CD1c-positive myeloid dendritic cell (primary cell): ENCODE data around the gene ZPBP2.
A peak's percentile ranks its signal among the peaks of the same experiment; 100 is the strongest.
"Not testable (repeated sequence)": the region's sequence is repeated elsewhere in the genome, so short reads cannot be mapped to it uniquely, and the experiment has no call there.

Source experiments
- DNase-seq: peaks from one replicate; pipeline ENCODE4 v3.0.0-alpha.2; 2016; ENCODE audit errors: extremely low spot score

ZPBP2 gene

GRCh38 chr17:39867880-39868553 is at the start of gene ZPBP2:
Gene ZPBP2, plus strand, starts transcription at chr17:39868202. Its CDS starts 153 bp downstream, at chr17:39868355.
- peak; percentile 14 for DNase-seq

DNA sequence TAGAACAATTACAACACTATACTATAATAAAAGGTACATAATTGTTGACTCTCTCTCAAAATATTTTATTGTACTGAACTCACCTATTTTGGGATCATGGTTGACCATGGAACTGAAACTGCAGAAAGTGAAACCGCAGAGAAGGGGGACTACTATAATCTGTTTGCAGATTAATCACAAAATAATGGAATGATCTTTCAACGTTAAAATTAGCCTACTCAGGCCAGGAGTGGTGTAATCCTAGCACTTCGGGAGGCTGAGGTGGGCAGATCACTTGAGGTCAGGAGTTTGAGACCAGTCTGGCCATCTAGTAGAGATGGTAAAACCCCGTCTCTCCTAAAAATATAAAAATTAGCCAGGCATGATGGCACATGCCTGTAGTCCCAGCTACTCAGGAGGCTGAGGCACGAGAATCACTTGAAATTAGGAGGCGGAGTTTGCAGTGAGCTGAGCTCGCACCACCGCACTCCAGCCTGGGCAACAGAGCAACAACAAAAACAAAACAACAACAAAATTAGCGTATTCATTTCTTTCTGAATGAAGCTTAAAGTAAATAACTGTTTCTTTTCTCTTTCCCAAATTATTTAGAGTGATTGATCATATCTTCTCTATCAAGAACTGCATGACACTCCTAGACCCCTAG is 49.5 kb upstream of the ZPBP2 start:
- DNase-seq, result no peak

DNA sequence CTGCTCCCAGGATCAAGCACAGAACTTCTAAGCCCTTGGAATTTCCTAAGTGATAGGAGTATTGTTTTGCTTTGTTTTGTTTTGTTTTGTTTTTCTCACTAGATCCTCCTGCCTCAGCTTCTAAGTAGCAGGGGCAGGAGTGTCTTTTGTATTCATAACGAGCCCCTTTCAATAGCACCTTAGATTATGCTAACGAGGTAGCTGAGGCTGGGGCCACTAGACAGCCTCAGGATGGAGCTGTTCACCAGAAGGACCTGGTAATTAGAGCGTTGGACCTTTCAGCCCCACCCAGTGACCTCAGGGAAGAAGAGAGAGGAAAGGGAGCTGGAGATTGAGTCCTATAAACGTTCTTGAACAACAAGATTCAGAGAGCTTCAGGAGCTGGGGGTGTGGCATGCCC is 47.5 kb upstream of the ZPBP2 start:
- DNase-seq, result no peak

- no peak for DNase-seq
Measured at GRCh38 chr17:39820987-39821386, 47.0 kb upstream of the ZPBP2 start.

DNA sequence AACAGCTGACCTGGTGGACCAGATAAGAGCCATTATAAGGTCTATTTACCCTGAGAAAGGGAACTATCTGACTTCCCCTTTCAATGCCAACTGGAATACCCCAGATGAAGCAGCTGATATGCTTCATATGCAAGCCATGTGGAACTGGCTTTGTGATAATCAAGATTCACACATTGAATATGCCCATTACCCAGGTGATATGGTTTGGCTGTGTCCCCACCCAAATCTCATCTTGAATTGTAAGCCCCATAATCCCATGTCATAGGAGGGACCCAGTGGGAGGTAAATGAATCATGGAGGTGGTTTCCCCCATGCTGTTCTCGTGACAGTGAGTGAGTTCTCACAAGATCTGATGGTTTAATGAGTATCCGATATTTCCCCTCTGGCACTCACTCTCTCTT is 46.0 kb upstream of the ZPBP2 start:
- peak; percentile 41 for DNase-seq

DNA sequence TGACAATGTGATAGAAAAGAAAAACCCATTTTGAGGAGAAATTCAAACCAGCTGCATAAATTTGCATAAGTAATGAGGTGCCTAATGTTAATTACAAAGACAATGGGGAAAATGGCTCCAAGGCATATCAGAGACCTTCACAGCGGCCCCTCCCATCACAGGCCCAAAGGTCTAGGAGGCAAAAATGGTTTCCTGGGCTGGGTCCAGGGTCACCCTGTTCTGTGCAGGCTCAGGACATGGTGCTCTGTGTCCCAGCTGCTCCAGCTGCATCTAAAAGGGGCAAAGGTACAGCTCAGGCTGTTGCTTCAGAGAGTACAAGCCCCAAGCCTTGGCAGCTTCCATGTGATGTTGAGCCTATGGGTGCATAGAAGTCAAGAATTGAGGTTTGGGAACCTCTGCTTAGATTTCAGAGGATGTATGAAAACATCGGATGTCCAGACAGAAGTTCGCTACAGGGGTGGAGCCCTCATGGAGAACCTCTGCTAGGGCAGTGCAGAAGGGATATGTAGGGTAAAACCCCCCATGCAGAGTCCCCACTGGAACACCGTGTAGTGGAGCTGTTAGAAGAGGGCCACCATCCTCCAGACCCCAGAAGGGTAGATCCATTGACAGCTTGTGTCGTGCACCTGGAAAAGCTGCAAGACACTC is 44.5 kb upstream of the ZPBP2 start:
- DNase-seq, result no peak

GRCh38 chr17:39826334-39826733 is 41.7 kb upstream of the ZPBP2 start:
- DNase-seq, result no peak

- DNase-seq, result no peak
Measured at GRCh38 chr17:39828443-39828842, 39.6 kb upstream of the ZPBP2 start.

GRCh38 chr17:39831588-39831987 is 36.4 kb upstream of the ZPBP2 start:
- no peak for DNase-seq

DNA sequence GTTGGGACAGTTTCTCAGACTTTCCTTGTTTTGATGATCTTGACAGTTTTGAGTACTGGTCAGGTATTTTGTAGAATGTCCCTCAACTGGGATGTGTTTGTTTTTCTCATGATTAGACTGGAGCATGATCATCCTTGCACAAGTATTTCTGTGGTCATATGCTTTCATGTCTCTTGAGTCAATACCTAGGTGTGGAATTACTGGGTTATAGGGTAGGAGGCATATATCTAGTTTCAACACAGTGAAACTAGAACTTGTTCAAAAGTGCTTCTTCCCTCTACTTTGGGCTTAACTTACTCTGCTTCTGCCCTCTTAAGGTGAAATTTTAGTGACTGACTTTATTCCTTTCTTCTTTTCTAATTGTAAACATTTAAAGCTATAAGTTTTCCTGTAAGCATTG is 34.0 kb upstream of the ZPBP2 start:
- no peak for DNase-seq

GRCh38 chr17:39835038-39835786 is 32.8 kb upstream of the ZPBP2 start:
- DNase-seq, result no peak

DNA sequence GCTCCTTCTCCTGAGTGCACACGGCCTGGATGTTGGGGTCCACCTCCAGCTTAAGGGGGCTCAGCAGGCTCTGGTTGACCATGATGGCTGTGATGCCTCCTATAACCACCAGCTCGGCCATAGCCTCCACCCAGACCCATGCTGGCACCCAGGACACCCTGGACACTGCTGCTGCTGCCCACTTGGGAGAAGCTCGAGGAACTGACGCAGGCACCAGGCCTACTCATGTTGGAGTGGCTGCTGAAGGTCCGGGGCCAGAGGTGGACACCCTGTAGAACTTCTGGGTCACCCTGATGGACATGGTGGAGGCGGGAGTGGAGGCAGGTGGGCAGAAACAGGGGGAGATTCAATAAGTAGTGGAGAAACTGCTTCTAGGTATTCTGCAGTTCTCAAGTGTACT is 31.9 kb upstream of the ZPBP2 start:
- no peak for DNase-seq

DNA sequence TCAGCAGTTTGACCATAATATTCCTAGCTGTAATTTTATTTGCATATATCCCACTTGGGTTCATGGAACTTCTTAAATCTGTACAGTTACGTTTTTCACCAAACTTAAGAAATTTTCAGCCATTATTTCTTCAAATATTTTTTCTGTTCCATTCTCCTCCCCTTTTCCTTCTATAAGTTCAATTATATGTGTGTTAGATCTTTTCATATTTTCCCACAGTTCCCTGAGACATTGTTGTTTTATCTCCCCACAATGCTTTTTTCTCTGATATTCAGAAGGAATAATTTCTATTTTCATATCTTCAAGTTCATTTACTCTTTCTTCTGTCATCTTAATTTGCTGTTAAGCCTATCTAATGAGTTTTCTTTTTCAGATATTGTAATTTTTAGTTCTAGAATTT is 29.9 kb upstream of the ZPBP2 start:
- DNase-seq, result no peak

GRCh38 chr17:39838784-39839183 is 29.2 kb upstream of the ZPBP2 start:
- no peak for DNase-seq

GRCh38 chr17:39841134-39841683 is 26.8 kb upstream of the ZPBP2 start:
- DNase-seq, result no peak

- no peak for DNase-seq
Measured at GRCh38 chr17:39845052-39845846, 22.8 kb upstream of the ZPBP2 start.

DNA sequence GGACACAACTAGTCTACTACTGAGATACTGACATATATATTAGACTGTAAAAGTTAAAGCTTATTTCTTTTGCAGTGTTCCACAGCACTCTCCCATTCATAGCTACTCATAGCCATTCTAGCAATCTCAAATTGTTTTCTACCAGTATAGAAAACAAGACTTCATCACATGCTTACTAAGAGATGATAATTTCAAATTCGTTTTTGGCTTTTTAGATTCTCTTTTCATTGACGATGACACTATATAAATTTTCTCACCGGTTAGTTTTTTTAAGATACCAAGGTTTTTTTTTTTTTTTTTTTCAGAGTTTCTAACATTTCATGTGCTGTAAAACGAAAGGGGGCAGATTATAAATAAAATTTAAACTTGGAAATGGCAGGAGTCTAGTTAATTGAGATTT is 21.8 kb upstream of the ZPBP2 start:
- DNase-seq, result no peak

DNA sequence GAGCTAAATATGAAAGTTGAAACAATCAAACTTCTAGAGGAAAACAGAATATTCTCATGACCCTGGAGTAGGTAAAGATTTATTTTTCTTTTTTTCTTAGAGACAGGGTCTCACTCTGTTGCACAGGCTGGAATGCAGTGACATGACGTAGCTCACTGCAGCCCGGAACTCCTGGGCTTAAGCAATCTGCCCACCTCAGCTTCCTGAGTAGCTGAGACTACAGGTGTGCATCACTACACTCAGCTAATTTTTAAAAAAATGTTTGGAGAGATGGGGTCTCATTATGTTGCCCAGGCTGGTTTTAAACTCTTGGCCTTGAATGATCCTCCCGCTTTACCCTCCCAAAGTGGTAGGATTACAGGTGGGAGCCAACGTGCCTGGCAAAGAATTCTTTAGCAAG is 19.4 kb upstream of the ZPBP2 start:
- DNase-seq, result no peak

GRCh38 chr17:39850186-39850585 is 17.8 kb upstream of the ZPBP2 start:
- not testable (repeated sequence) for DNase-seq

GRCh38 chr17:39852239-39852638 is 15.8 kb upstream of the ZPBP2 start:
- no peak for DNase-seq

DNA sequence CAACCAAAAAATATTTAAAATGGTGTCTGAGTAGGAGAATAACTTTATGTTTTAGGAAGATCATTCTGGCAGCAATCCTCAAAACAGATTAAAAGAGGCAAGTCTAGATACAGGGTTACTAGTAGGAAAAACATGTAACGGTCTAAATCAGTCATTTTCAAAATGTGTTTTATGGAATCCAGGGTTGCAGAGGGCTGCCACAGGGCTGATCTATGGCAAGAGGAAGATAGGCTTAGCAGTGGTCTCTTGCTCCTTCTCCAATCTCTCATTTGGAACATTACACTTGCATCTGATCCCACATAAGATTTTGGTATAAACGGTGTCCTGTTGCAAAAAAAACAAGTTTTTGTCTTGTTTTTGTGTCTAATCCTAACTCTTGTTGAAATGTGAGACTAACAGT is 13.1 kb upstream of the ZPBP2 start:
- no peak for DNase-seq
